Endothelial cell of umbilical vein (primary cell): ENCODE results near the gene TLE1. TPM values are rescaled to one million over a fixed set of nuclear protein-coding genes. Genes with fewer than 3 reads are reported as not detected.

Experiments used
- BruUV-seq: library from RNA; stranded (reverse); fragments of 400-500 nt; replicated peaks from 2 replicates; lab custom pipeline; 2021; lab: Mats Ljungman, UMichigan
- CTCF ChIA-PET: fragments of 300-600, 350-600 bp; sonication (Branson Sonifier 250); formaldehyde crosslinking; loops from one replicate; lab custom pipeline; 2021; ENCODE audit warnings: antibody characterized with exemption, inconsistent platforms; lab: Charles Lee
- POLR2A ChIA-PET: fragments of 300-600, 350-600 bp; sonication (Branson Sonifier 250); formaldehyde crosslinking; loops from one replicate; lab custom pipeline; 2021; ENCODE audit warnings: antibody characterized with exemption, inconsistent platforms; lab: Charles Lee
- DNase-seq: peaks from one replicate; pipeline ENCODE4 v3.0.0-alpha.2; 2011; ENCODE audit warnings: low read depth, low spot score
- FAIRE-seq: peaks from 2 replicates; lab custom pipeline; 2011; peaks lifted over from hg19 to GRCh38; lab: Jason Lieb, UNC
- H2AFZ ChIP-seq: 2 replicates; pipeline ENCODE4 v1.6.0; 2012; ENCODE audit warnings: low read depth, low read length, control low read depth, inconsistent platforms
- H3K27ac ChIP-seq: 2 replicates; pipeline ENCODE4 v1.5.1; 2011; ENCODE audit warnings: low read depth, mild to moderate bottlenecking, control low read depth, low read length, moderate library complexity; ENCODE audit not compliant: insufficient read depth
- H3K27me3 ChIP-seq, 2 experiments: 2 replicates each; pipeline versions ENCODE4 v1.6.0 to v1.6.1; 2011; ENCODE audit warnings: low read length in 2 of 2, mixed read lengths in 1 of 2; ENCODE audit not compliant: control insufficient read depth in 2 of 2, insufficient read depth in 2 of 2
- H3K36me3 ChIP-seq, 2 experiments: 2 replicates in 1 of 2; 3 replicates in 1 of 2; pipeline ENCODE4 v1.5.1; 2011; ENCODE audit warnings: low read length in 2 of 2, mild to moderate bottlenecking in 1 of 2, moderate library complexity in 1 of 2; ENCODE audit not compliant: control insufficient read depth in 2 of 2, insufficient read depth in 2 of 2; ENCODE audit errors: extremely low read depth in 1 of 2
- H3K4me1 ChIP-seq: 3 replicates; pipeline ENCODE4 v1.5.1; 2011; ENCODE audit warnings: mild to moderate bottlenecking, low read length; ENCODE audit not compliant: control insufficient read depth, insufficient read depth; ENCODE audit errors: extremely low read depth
- H3K4me2 ChIP-seq: 2 replicates; pipeline ENCODE4 v1.6.1; 2011; ENCODE audit warnings: low read length, control low read depth, mixed read lengths; ENCODE audit not compliant: insufficient read depth
- H3K4me3 ChIP-seq, 3 experiments: fragments of 200-600 bp in 1 of 3; sonication (generic), shearing (Covaris generic) in 1 of 3; replicated peaks in 1 of 3; 2 replicates each; pipeline ENCODE4 v1.5.1; 2011 to 2016; ENCODE audit warnings: control low read depth in 3 of 3, low read length in 3 of 3, mild to moderate bottlenecking in 2 of 3, inconsistent platforms in 1 of 3, low read depth in 1 of 3, moderate library complexity in 1 of 3; ENCODE audit not compliant: insufficient read depth in 1 of 3
- H3K79me2 ChIP-seq: 2 replicates; pipeline ENCODE4 v1.6.0; 2012; ENCODE audit warnings: low read length, inconsistent platforms; ENCODE audit not compliant: control insufficient read depth, insufficient read depth
- H3K9ac ChIP-seq: replicated peaks from 2 replicates; pipeline ENCODE3; 2011; ENCODE audit warnings: low read length, control low read depth; ENCODE audit not compliant: insufficient read depth; ENCODE audit errors: extremely low read depth
- H3K9me1 ChIP-seq: replicated peaks from 3 replicates; pipeline ENCODE4 v1.6.0; 2011; ENCODE audit warnings: mild to moderate bottlenecking, low read length; ENCODE audit not compliant: control insufficient read depth, insufficient read depth; ENCODE audit errors: extremely low read depth
- H3K9me3 ChIP-seq: replicated peaks from 2 replicates; pipeline ENCODE4 v1.5.1; 2012; ENCODE audit warnings: low read length, inconsistent platforms; ENCODE audit not compliant: control insufficient read depth, insufficient read depth
- H4K20me1 ChIP-seq: replicated peaks from 2 replicates; pipeline ENCODE3; 2011; ENCODE audit warnings: mild to moderate bottlenecking, low read length; ENCODE audit not compliant: control insufficient read depth, insufficient read depth; ENCODE audit errors: extremely low read depth
- EZH2 ChIP-seq: IDR thresholded peaks from 2 replicates; pipeline ENCODE4 v1.6.1; 2012; ENCODE audit warnings: borderline replicate concordance, low read depth, mild to moderate bottlenecking, moderate library complexity, low read length, inconsistent platforms; ENCODE audit not compliant: severe bottlenecking
- FOS ChIP-seq: IDR thresholded peaks from 2 replicates; pipeline ENCODE4 v1.6.1; 2011; ENCODE audit warnings: mild to moderate bottlenecking, low read length, moderate library complexity, borderline replicate concordance; ENCODE audit not compliant: insufficient read depth
- GATA2 ChIP-seq: IDR thresholded peaks from 2 replicates; pipeline ENCODE4 v1.7.0; 2011; ENCODE audit warnings: low read depth, mild to moderate bottlenecking, moderate library complexity, mixed read lengths, low read length; ENCODE audit not compliant: insufficient read length, insufficient read depth
- JUN ChIP-seq: IDR thresholded peaks from 2 replicates; pipeline ENCODE4 v1.6.1; 2011; ENCODE audit warnings: borderline replicate concordance, low read depth; ENCODE audit not compliant: insufficient read length, insufficient read depth
- MYC ChIP-seq: IDR thresholded peaks from one replicate; pipeline ENCODE4 v1.6.1; 2011; ENCODE audit warnings: mild to moderate bottlenecking, low read depth, low read length
- POLR2A ChIP-seq: IDR thresholded peaks from 2 replicates; pipeline ENCODE4 v1.6.1; 2012; ENCODE audit warnings: low read depth, mild to moderate bottlenecking, control low read depth, low read length
- POLR2AphosphoS5 ChIP-seq: IDR thresholded peaks from 2 replicates; pipeline ENCODE4 v1.6.1; 2012; ENCODE audit warnings: low read depth, mild to moderate bottlenecking, control low read depth, low read length, moderate library complexity; ENCODE audit not compliant: insufficient read depth
- dilution Hi-C: fragments of 300-500 bp; cut with MboI; formaldehyde crosslinking; loops from one replicate; pipeline ENCODE4 v1.15.0; 2019; ENCODE audit warnings: low sequenced_read_pairs; ENCODE audit not compliant: extremely low pct_ligation_motif_present
- intact Hi-C: fragments of 100-400 bp; cut with micrococcal nuclease; formaldehyde crosslinking; loops from one replicate; pipeline ENCODE4 v1.10.0; 2022
- polyA plus RNA-seq, 4 experiments: library from polyadenylated mRNA; depleted of rRNA in 3 of 4; stranded (reverse) in 3 of 4; unstranded in 1 of 4; fragments of >200 nt; gene quantifications; 2 replicates each; pipeline versions ENCODE4 v1.2.1 to v1.2.3, GENCODE V29; 2011 to 2012; ENCODE audit warnings: missing spikeins in 1 of 4
- total RNA-seq: library from RNA; stranded (reverse); gene quantifications from 2 replicates; pipeline ENCODE4 v1.2.3, GENCODE V29; 2021
- TF ChIP-seq, protein P1 (sequence below): IDR thresholded peaks from 2 replicates; pipeline ENCODE4 v1.6.1; 2011; ENCODE audit not compliant: insufficient read depth, insufficient read length
- TF ChIP-seq, protein P2 (sequence below), 2 donors: IDR thresholded peaks; 1 replicate in 1 of 2; 2 replicates in 1 of 2; pipeline ENCODE4 v1.5.1; 2011; ENCODE audit warnings: low read length in 2 of 2, mild to moderate bottlenecking in 2 of 2, moderate library complexity in 2 of 2, control low read depth in 1 of 2, inconsistent platforms in 1 of 2, low read depth in 1 of 2; ENCODE audit not compliant: insufficient read depth in 1 of 2; ENCODE audit errors: extremely low read depth in 1 of 2

TLE1 gene
- total and polyA plus RNA-seq, 2 donors (not counting 3 experiments of a cell fraction or from before 2014, with no cell fraction given), result 55.0 to 58.2 TPM

DNA sequence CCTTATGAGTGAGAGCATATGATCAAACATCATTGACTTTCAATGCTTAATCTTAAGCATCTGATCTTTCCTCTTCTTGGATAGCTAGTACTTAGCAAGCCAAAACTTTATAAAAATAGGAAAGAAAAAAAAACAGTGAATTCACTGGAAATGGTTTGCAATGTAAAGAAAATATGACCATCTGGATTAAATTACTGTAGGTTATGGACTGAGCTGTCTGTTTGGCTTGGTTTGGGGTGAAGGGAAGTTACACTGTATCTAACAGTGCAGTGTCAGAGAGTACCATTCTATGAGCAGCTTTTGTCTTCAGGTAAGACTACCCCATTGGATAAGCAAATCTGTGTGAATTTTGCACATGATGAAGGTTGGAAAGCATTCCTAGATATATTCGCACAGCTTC, 151.4 kb downstream of the TLE1 start:
- no peaks in the 10 kb centered on the region for H3K36me3 ChIP-seq
- FAIRE-seq, result no peak
- H4K20me1 ChIP-seq, result no peaks in the 10 kb centered on the region
- H3K9ac ChIP-seq, result no peak overlapping the region
- intact Hi-C loops (no loop called here), dilution Hi-C loops (no loop called here)
- H3K4me1 ChIP-seq, result no peaks in the 10 kb centered on the region
- TF ChIP-seq POLR2A (no peak), JUN (no peak), GATA2 (no peak), FOS (no peak), POLR2AphosphoS5 (no peak), EZH2 (no peak), MYC (no peak)
- TF ChIP-seq, protein P1, sequence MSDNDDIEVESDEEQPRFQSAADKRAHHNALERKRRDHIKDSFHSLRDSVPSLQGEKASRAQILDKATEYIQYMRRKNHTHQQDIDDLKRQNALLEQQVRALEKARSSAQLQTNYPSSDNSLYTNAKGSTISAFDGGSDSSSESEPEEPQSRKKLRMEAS, result no peak
- TF ChIP-seq, protein P2, sequence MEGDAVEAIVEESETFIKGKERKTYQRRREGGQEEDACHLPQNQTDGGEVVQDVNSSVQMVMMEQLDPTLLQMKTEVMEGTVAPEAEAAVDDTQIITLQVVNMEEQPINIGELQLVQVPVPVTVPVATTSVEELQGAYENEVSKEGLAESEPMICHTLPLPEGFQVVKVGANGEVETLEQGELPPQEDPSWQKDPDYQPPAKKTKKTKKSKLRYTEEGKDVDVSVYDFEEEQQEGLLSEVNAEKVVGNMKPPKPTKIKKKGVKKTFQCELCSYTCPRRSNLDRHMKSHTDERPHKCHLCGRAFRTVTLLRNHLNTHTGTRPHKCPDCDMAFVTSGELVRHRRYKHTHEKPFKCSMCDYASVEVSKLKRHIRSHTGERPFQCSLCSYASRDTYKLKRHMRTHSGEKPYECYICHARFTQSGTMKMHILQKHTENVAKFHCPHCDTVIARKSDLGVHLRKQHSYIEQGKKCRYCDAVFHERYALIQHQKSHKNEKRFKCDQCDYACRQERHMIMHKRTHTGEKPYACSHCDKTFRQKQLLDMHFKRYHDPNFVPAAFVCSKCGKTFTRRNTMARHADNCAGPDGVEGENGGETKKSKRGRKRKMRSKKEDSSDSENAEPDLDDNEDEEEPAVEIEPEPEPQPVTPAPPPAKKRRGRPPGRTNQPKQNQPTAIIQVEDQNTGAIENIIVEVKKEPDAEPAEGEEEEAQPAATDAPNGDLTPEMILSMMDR (IDR thresholded peaks at IDR 0.05; ENCODE audit: extremely low read depth in 1 of 2, insufficient read depth in 1 of 2, low read depth in 1 of 2, low read length in 2 of 2), result no peak
- no peaks in the 10 kb centered on the region for H3K27me3 ChIP-seq
- no peaks in the 10 kb centered on the region for H3K9me3 ChIP-seq
- no peak overlapping the region for H3K4me3 ChIP-seq
- no peak overlapping the region for H3K27ac ChIP-seq
- no peak for DNase-seq
- H3K4me2 ChIP-seq, result no peak overlapping the region
- no TSS peak for BruUV-seq
- no peak overlapping the region for H2AFZ ChIP-seq
- ChIA-PET CTCF (interaction anchor here (0.6 to 1.5 kb wide), 5 partner anchors 12 to 226 kb away, joined by 3 to 6 read pairs (median 4); no protein-coding TSS in a partner anchor), POLR2A (interaction anchor here (0.5 kb wide), 1 partner anchor 58 kb away, joined by 4 read pairs; no protein-coding TSS in a partner anchor)
- H3K79me2 ChIP-seq, result no peaks in the 10 kb centered on the region
- H3K9me1 ChIP-seq, result no peaks in the 10 kb centered on the region
